OCI-LY7 (cell line): Measurements from ENCODE around the gene KIRREL3. TPM values are rescaled to one million over a fixed set of nuclear protein-coding genes. Genes with fewer than 3 reads are reported as not detected.
A peak's percentile ranks its signal among the peaks of the same experiment; 100 is the strongest.

ENCODE experiments used
- BruUV-seq: library from RNA; stranded (reverse); fragments of 400-500 nt; replicated peaks from 2 replicates; lab custom pipeline; 2021; lab: Mats Ljungman, UMichigan
- CTCF ChIA-PET: fragments of 300-600 bp; sonication (Branson Sonifier 250); formaldehyde crosslinking; loops from one replicate; lab custom pipeline; 2022; ENCODE audit warnings: antibody characterized with exemption; ENCODE audit not compliant: unreplicated experiment; lab: Charles Lee
- POLR2A ChIA-PET: fragments of 300-600 bp; sonication (Branson Sonifier 250); formaldehyde crosslinking; loops from one replicate; lab custom pipeline; 2022; ENCODE audit warnings: antibody characterized with exemption; lab: Charles Lee
- DNase-seq: peaks from one replicate; pipeline ENCODE4 v3.0.0-alpha.2; 2015; ENCODE audit warnings: low spot score
- H2AFZ ChIP-seq: fragments of 200-600 bp; sonication (generic), shearing (Covaris generic); 2 replicates; pipeline ENCODE4 v1.6.1; 2014; ENCODE audit warnings: mild to moderate bottlenecking, antibody characterized with exemption, low read length, moderate library complexity
- H3K27ac ChIP-seq: fragments of 200-600 bp; sonication (generic); 2 replicates; pipeline ENCODE4 v1.5.1; 2014; ENCODE audit warnings: mixed run types, low read depth, mild to moderate bottlenecking, moderate library complexity, low read length, inconsistent platforms; ENCODE audit not compliant: poor library complexity, severe bottlenecking
- H3K36me3 ChIP-seq: fragments of 200-600 bp; sonication (generic); 2 replicates; pipeline ENCODE4 v1.6.1; 2014; ENCODE audit warnings: mild to moderate bottlenecking, antibody characterized with exemption, low read length, moderate library complexity, mixed read lengths; ENCODE audit not compliant: insufficient read depth
- H3K4me1 ChIP-seq: fragments of 200-600 bp; sonication (generic); 2 replicates; pipeline ENCODE4 v1.5.1; 2014; ENCODE audit warnings: mild to moderate bottlenecking, low read length; ENCODE audit not compliant: insufficient read depth, poor library complexity, severe bottlenecking
- H3K4me2 ChIP-seq: fragments of 200-600 bp; sonication (generic); 2 replicates; pipeline ENCODE4 v1.6.1; 2014; ENCODE audit warnings: mild to moderate bottlenecking, low read length
- H3K4me3 ChIP-seq: fragments of 200-600 bp; sonication (generic); 2 replicates; pipeline ENCODE4 v1.5.1; 2014; ENCODE audit warnings: mild to moderate bottlenecking, low read depth, low read length; ENCODE audit not compliant: poor library complexity, severe bottlenecking
- H3K79me2 ChIP-seq: fragments of 200-600 bp; sonication (generic); 2 replicates; pipeline ENCODE4 v1.6.1; 2016; ENCODE audit warnings: low read depth, mild to moderate bottlenecking, low read length, moderate library complexity, mixed read lengths; ENCODE audit not compliant: insufficient read depth
- H3K9me2 ChIP-seq: fragments of 200-600 bp; sonication (generic); 2 replicates; pipeline ENCODE4 v1.6.1; 2016; ENCODE audit warnings: mild to moderate bottlenecking, low read length, mixed read lengths; ENCODE audit not compliant: insufficient read depth
- H3K9me3 ChIP-seq: fragments of 200-600 bp; sonication (generic); 2 replicates; pipeline ENCODE4 v1.6.1; 2014; ENCODE audit warnings: mild to moderate bottlenecking, mixed run types, low read length, mixed read lengths
- H4K20me1 ChIP-seq: fragments of 200-600 bp; sonication (generic); 2 replicates; pipeline ENCODE4 v1.6.1; 2014; ENCODE audit warnings: mild to moderate bottlenecking, antibody characterized with exemption, low read length, moderate library complexity, mixed read lengths; ENCODE audit not compliant: insufficient read depth
- EZH2phosphoT487 ChIP-seq: fragments of 200-600 bp; sonication (generic); IDR thresholded peaks from 2 replicates; pipeline ENCODE4 v1.6.1; 2018; ENCODE audit warnings: low read depth, borderline replicate concordance, mild to moderate bottlenecking, mixed run types, antibody characterized with exemption, low read length, moderate library complexity, mixed read lengths
- intact Hi-C: fragments of 100-400 bp; cut with micrococcal nuclease; formaldehyde crosslinking; loops from one replicate; pipeline ENCODE4 v1.10.0; 2022; ENCODE audit not compliant: unreplicated experiment
- total RNA-seq, 2 experiments: library from RNA; depleted of rRNA in 1 of 2; stranded (reverse); fragments of >200 nt in 1 of 2; shearing (Covaris generic) in 1 of 2; gene quantifications; 2 replicates each; pipeline ENCODE4 v1.2.3, GENCODE V29; 2014 to 2022
- TF ChIP-seq, protein P1 (sequence below): fragments of 200-600 bp; sonication (generic); conservative IDR thresholded peaks from 2 replicates; pipeline ENCODE4 v1.5.1; 2014; ENCODE audit warnings: mild to moderate bottlenecking, antibody characterized with exemption, low read length, moderate library complexity, mixed read lengths

KIRREL3 gene
- total RNA-seq, 2 experiments from 2014 or later = not detected

DNA sequence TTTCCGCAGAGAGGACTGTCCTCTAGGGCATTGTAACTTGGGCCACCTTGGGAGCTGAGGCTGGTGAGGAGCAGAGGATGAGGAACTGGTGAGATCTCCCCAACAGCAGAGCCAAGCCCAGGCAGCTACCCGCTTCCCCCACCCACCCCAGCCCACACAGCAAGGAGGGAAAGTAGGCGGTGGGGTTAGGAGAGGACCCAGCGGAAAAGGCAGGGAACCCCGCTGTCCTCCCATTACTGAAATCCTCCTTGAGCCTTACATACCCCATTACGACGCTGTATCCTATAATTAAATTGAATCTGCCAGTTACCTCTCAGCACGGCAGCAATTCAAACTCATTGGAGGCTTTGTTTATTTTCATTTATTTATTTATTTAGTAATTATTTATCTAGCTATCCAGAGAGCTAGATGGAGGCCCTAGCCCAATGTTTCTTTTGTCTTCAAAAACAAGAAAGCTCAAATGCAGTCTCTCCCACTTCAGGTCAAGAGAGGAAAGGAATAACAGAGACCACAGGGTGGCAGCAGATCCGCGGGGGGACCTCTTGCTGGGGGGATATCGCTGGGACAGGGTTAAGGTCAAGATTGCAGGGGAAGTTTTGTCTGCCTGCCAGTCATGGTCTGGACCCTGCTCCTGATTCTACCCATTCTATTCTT, 427.1 kb downstream of the KIRREL3 start:
- TF ChIP-seq, protein P1, sequence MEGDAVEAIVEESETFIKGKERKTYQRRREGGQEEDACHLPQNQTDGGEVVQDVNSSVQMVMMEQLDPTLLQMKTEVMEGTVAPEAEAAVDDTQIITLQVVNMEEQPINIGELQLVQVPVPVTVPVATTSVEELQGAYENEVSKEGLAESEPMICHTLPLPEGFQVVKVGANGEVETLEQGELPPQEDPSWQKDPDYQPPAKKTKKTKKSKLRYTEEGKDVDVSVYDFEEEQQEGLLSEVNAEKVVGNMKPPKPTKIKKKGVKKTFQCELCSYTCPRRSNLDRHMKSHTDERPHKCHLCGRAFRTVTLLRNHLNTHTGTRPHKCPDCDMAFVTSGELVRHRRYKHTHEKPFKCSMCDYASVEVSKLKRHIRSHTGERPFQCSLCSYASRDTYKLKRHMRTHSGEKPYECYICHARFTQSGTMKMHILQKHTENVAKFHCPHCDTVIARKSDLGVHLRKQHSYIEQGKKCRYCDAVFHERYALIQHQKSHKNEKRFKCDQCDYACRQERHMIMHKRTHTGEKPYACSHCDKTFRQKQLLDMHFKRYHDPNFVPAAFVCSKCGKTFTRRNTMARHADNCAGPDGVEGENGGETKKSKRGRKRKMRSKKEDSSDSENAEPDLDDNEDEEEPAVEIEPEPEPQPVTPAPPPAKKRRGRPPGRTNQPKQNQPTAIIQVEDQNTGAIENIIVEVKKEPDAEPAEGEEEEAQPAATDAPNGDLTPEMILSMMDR = peak; percentile 67
- no peak for TF ChIP-seq EZH2phosphoT487
- BruUV-seq = no TSS peak
- intact Hi-C loops = no loop called here

DNA sequence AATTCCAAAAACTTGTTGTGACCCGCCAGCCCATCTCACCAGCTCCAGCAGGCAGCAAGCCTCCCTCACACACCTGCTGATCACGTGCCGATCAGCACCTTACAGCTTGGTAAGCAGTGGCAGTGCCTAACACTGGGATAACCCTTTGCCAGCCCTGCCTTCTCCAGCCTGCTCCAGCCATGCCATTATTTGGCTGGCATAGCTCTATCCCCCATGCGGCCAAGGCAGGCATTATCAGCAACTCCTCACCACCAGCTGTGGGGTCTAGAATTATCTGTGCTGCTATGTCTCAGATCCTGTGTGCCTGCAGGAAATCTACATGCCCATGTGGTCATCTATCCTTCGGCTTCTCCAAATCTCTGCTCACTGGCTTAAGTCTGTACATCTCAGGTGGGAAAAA, 430.1 kb downstream of the KIRREL3 start:
- no peaks in the 10 kb centered on the region for H4K20me1 ChIP-seq
- intact Hi-C loops = no loop called here
- H3K4me2 ChIP-seq = no peak overlapping the region
- DNase-seq = no peak
- H3K4me3 ChIP-seq = no peak overlapping the region
- TF ChIP-seq EZH2phosphoT487 = no peak
- TF ChIP-seq, protein P1 = no peak; the same call in 1 of the 2 replicates
- BruUV-seq = no TSS peak
- no peak overlapping the region for H3K27ac ChIP-seq
- no peaks in the 10 kb centered on the region for H3K36me3 ChIP-seq
- H3K4me1 ChIP-seq = no peaks in the 10 kb centered on the region
- CTCF ChIA-PET = interaction anchor here (0.5 kb wide), 1 partner anchor 147 kb away, joined by 4 read pairs; no protein-coding TSS in a partner anchor
- no peaks in the 10 kb centered on the region for H3K79me2 ChIP-seq
- H3K9me2 ChIP-seq = no peaks in the 10 kb centered on the region
- no peaks in the 10 kb centered on the region for H3K9me3 ChIP-seq
- H2AFZ ChIP-seq = no peak overlapping the region
- POLR2A ChIA-PET = no interaction called here

More for the DNA sequence above, 427.1 kb downstream of the KIRREL3 start:
- ChIA-PET POLR2A (no interaction called here), CTCF (interaction anchor here (0.6 kb wide), 1 partner anchor 94 kb away, joined by 3 read pairs; no protein-coding TSS in a partner anchor)
- Histone ChIP-seq H3K9me3 (no peaks in the 10 kb centered on the region), H3K79me2 (no peaks in the 10 kb centered on the region), H4K20me1 (no peaks in the 10 kb centered on the region), H3K4me2 (no peak overlapping the region), H3K4me3 (no peak overlapping the region), H3K36me3 (no peaks in the 10 kb centered on the region), H3K9me2 (no peaks in the 10 kb centered on the region), H3K27ac (no peak overlapping the region), H2AFZ (no peak overlapping the region), H3K4me1 (no peaks in the 10 kb centered on the region)
- no peak for DNase-seq

DNA sequence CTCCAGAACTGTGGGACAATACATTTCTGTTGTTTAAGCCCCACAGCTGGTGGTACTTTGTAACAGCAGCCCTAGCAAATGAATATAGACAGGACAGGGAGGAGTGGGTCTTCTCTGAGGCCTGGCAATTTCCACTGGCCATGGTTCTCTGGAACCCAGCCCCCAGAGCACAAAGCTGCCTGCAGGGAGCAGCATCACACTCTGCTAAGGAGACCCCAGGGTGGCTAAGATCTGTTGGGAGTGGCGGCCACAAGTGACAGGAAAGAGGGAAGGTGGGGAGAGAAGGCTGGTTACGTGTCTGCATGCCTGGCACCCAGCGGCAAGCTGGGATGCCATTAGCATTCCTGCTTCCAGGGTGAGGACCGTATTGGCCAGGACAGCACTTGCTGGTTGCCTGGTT, 433.2 kb downstream of the KIRREL3 start:
- no peak overlapping the region for H3K4me2 ChIP-seq
- TF ChIP-seq, protein P1 = 0 out of 2 replicates have a peak, but pooled peaks have one; percentile 11
- no peak for TF ChIP-seq EZH2phosphoT487
- H3K27ac ChIP-seq = no peak overlapping the region
- no peak for DNase-seq
- H3K4me1 ChIP-seq = no peaks in the 10 kb centered on the region
- no peaks in the 10 kb centered on the region for H3K36me3 ChIP-seq
- BruUV-seq = no TSS peak
- no peaks in the 10 kb centered on the region for H4K20me1 ChIP-seq
- no peaks in the 10 kb centered on the region for H3K9me3 ChIP-seq
- H3K9me2 ChIP-seq = no peaks in the 10 kb centered on the region
- ChIA-PET CTCF (no interaction called here), POLR2A (interaction anchor here (0.5 kb wide), 1 partner anchor 601 kb away, joined by 3 read pairs; no protein-coding TSS in a partner anchor)
- no peaks in the 10 kb centered on the region for H3K79me2 ChIP-seq
- H2AFZ ChIP-seq = no peak overlapping the region
- no peak overlapping the region for H3K4me3 ChIP-seq
- intact Hi-C loops = no loop called here
